ENCODE results near the gene TNS3. TPM values are rescaled to one million over a fixed set of nuclear protein-coding genes. Genes with fewer than 3 reads are reported as not detected.
A peak's percentile ranks its signal among the peaks of the same experiment; 100 is the strongest.

TNS3 gene
- total and polyA plus RNA-seq, 7 donors: 17.4 to 43.8 (median 28.8) TPM

DNA sequence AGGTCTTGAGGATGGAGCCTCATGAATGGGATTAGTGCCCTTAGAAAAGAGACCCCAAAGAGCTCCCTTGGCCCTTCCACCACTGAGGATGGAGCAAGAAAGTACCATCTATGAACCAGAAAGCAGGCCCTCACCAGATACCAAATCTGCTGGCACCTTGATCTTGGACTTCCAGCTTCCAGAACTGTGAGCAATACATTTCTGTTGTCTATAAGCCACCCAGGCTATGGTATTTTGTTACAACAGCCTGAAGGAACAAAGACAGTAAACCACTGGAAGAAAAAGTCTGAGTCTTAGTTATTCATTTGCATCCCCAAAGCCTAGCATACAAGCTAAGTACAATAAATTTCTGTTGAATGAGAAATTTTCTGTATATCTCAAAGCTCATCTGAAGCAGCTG is 37.9 kb upstream of the TNS3 start:
- H3K36me3 ChIP-seq: no peaks in the 10 kb centered on the region
- no peak overlapping the region for H3K27ac ChIP-seq
- no peaks in the 10 kb centered on the region for H3K27me3 ChIP-seq
- no peaks in the 10 kb centered on the region for H3K9me3 ChIP-seq
- H3K4me3 ChIP-seq: no peak overlapping the region
- intact Hi-C loops (cut with DNase I): loop anchor here (5.0 kb wide), 1 partner anchor 102 kb away; no protein-coding TSS in a partner anchor
- no peak for DNase-seq
- peaks cover 0 to 42% (median 37%) of the 10 kb centered on the region in 4 donors for H3K4me1 ChIP-seq
- TF ChIP-seq EP300 (IDR thresholded peaks at IDR 0.05) (no peak), POLR2A (IDR thresholded peaks at IDR 0.05) (no peak), POLR2AphosphoS5 (IDR thresholded peaks at IDR 0.05) (no peak)
- TF ChIP-seq, protein P1, sequence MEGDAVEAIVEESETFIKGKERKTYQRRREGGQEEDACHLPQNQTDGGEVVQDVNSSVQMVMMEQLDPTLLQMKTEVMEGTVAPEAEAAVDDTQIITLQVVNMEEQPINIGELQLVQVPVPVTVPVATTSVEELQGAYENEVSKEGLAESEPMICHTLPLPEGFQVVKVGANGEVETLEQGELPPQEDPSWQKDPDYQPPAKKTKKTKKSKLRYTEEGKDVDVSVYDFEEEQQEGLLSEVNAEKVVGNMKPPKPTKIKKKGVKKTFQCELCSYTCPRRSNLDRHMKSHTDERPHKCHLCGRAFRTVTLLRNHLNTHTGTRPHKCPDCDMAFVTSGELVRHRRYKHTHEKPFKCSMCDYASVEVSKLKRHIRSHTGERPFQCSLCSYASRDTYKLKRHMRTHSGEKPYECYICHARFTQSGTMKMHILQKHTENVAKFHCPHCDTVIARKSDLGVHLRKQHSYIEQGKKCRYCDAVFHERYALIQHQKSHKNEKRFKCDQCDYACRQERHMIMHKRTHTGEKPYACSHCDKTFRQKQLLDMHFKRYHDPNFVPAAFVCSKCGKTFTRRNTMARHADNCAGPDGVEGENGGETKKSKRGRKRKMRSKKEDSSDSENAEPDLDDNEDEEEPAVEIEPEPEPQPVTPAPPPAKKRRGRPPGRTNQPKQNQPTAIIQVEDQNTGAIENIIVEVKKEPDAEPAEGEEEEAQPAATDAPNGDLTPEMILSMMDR (IDR thresholded peaks at IDR 0.05): no peak

DNA sequence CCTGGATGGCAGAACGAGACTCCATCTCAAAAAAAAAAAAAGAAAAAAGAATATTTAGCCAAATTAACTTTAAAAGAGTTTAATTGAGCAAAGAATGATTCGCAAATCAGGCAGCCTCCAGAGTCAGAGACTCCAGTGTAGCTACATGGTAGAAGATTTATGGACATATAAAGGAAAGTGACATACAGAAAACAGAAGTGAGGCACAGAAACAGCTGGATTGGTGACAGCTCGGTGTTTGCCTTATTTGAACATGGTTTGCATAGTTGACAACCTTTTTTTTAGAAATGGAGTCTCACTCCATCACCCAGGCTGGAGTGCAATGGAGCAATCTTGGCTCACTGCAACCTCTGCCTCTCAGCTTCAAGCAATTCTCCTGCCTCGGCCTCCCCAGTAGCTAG is 35.2 kb upstream of the TNS3 start:
- DNase-seq: no peak
- intact Hi-C loops (cut with DNase I): no loop called here
- H3K9me3 ChIP-seq: no peaks in the 10 kb centered on the region
- H3K27ac ChIP-seq: no peak overlapping the region
- H3K36me3 ChIP-seq: no peaks in the 10 kb centered on the region
- H3K4me3 ChIP-seq: no peak overlapping the region
- H3K4me1 ChIP-seq: peaks cover 0 to 18% (median 16%) of the 10 kb centered on the region in 4 donors
- no peaks in the 10 kb centered on the region for H3K27me3 ChIP-seq
- no peak for TF ChIP-seq POLR2AphosphoS5 (IDR thresholded peaks at IDR 0.05)
- TF ChIP-seq, protein P1 (IDR thresholded peaks at IDR 0.05): no peak
- TF ChIP-seq EP300 (IDR thresholded peaks at IDR 0.05): no peak
- TF ChIP-seq POLR2A (IDR thresholded peaks at IDR 0.05): no peak
- WGBS, 2 donors: 80 to 87% methylated on average over 4 of the region's 4 CpGs

DNA sequence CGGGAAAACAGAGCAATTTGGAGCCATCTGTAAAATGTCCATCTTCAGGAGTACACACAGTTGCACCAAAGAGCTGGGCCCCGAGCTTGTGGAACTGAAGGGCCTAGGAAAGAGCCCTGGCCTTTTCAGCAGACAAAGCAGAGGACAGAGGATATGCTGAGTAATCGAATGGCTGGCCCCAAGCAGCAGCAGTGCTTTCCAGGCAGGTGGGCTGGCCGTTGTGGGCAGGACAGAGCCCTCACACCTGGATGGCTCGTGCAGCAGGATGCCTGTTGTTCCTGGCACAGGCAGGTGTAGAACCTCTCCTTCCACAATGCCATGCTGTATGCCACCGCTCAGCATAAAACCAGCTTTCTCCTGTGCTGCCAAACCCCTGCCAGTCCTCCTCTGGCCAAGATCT is 32.5 kb upstream of the TNS3 start:
- H3K9me3 ChIP-seq: no peaks in the 10 kb centered on the region
- no peaks in the 10 kb centered on the region for H3K27me3 ChIP-seq
- peaks cover 0 to 23% (median 20%) of the 10 kb centered on the region in 4 donors for H3K4me1 ChIP-seq
- DNase-seq: no peak
- 83 to 92% methylated on average over 6 of the region's 6 CpGs for WGBS, 2 donors
- H3K36me3 ChIP-seq: no peaks in the 10 kb centered on the region
- TF ChIP-seq POLR2A (IDR thresholded peaks at IDR 0.05) (no peak), EP300 (IDR thresholded peaks at IDR 0.05) (no peak), POLR2AphosphoS5 (IDR thresholded peaks at IDR 0.05) (no peak)
- TF ChIP-seq, protein P1 (IDR thresholded peaks at IDR 0.05): no peak
- intact Hi-C loops (cut with DNase I): no loop called here
- H3K4me3 ChIP-seq: no peak overlapping the region
- H3K27ac ChIP-seq: no peak overlapping the region

DNA sequence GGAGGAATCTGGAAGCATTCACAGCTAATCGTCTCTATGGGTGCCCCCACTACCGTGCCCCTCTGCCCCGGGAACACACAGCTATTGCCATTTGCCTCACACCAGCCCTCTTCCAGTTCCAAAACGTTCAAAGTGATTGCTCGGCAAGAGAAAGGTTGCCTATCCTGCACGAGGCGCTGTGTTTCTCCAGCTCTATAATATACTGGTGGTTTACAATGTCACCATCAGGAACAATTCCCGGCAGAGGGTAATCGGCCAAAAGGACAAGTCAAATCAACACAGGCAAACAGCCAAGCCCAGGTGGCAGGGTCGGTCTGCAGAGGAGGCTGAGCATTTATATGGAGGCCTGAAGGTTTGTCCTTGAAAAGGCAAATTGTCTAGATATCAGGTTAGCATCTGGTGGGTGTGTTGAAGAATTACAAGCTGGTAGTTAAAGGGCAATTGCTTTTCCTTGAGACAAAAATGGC is 29.2 kb upstream of the TNS3 start:
- 9 to 50% methylated on average over 10 of the region's 10 CpGs for WGBS, 2 donors

More for the DNA sequence above, 29.2 kb upstream of the TNS3 start:
- H3K4me1 ChIP-seq: peaks cover 0 to 40% (median 29%) of the 10 kb centered on the region in 4 donors
- TF ChIP-seq POLR2A (IDR thresholded peaks at IDR 0.05) (no peak), POLR2AphosphoS5 (IDR thresholded peaks at IDR 0.05) (no peak), EP300 (IDR thresholded peaks at IDR 0.05) (no peak)
- TF ChIP-seq, protein P1 (IDR thresholded peaks at IDR 0.05): no peak
- H3K27me3 ChIP-seq: no peaks in the 10 kb centered on the region
- no peaks in the 10 kb centered on the region for H3K9me3 ChIP-seq
- H3K27ac ChIP-seq: peak overlapping the region; percentile 39 to 81 (median 72)
- H3K36me3 ChIP-seq: no peaks in the 10 kb centered on the region
- no peak overlapping the region for H3K4me3 ChIP-seq
- intact Hi-C loops (cut with DNase I): no loop called here
- DNase-seq: no peak
